ENCODE results near the gene PDZD2.

- TF ChIP-seq CTCF (IDR thresholded peaks at IDR 0.05) (no peak), POLR2A (IDR thresholded peaks at IDR 0.05) (no peak)
Observed at GRCh38 chr5:31886206-31886605, 247.3 kb downstream of the PDZD2 start.
